GM12891 (cell line): ENCODE results near the gene EOMES.

Experiments used
- POLR2A ChIP-seq: IDR thresholded peaks from 2 replicates; pipeline ENCODE4 v1.6.1; 2011; ENCODE audit warnings: low read depth, low read length, control low read depth
- POLR2AphosphoS5 ChIP-seq: IDR thresholded peaks from 2 replicates; pipeline ENCODE4 v1.6.1; 2011; ENCODE audit warnings: low read depth, low read length, control low read depth
- SPI1 ChIP-seq: IDR thresholded peaks from 2 replicates; pipeline ENCODE4 v1.6.1; 2011; ENCODE audit warnings: low read depth, low read length, control low read depth

- no peak for TF ChIP-seq SPI1
- no peak for TF ChIP-seq POLR2A
- no peak for TF ChIP-seq POLR2AphosphoS5
These were observed 9.7 kb downstream of the EOMES start for GRCh38 chr3:27712136-27713077.
